Stimulated activated CD8-positive, alpha-beta memory T cell treated with anti-CD3 and anti-CD28 coated beads, Interleukin-15, amount 100 ng/mL, for 1 hour (primary cell): ENCODE data around the gene MATN3.
"Not testable (repeated sequence)": the region's sequence is repeated elsewhere in the genome, so short reads cannot be mapped to it uniquely, and the experiment has no call there.

Experiments used
- DNase-seq: peaks from one replicate; pipeline ENCODE4 v3.0.0-alpha.2; 2020; ENCODE audit warnings: low read depth

Gene MATN3, protein sequence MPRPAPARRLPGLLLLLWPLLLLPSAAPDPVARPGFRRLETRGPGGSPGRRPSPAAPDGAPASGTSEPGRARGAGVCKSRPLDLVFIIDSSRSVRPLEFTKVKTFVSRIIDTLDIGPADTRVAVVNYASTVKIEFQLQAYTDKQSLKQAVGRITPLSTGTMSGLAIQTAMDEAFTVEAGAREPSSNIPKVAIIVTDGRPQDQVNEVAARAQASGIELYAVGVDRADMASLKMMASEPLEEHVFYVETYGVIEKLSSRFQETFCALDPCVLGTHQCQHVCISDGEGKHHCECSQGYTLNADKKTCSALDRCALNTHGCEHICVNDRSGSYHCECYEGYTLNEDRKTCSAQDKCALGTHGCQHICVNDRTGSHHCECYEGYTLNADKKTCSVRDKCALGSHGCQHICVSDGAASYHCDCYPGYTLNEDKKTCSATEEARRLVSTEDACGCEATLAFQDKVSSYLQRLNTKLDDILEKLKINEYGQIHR

DNA sequence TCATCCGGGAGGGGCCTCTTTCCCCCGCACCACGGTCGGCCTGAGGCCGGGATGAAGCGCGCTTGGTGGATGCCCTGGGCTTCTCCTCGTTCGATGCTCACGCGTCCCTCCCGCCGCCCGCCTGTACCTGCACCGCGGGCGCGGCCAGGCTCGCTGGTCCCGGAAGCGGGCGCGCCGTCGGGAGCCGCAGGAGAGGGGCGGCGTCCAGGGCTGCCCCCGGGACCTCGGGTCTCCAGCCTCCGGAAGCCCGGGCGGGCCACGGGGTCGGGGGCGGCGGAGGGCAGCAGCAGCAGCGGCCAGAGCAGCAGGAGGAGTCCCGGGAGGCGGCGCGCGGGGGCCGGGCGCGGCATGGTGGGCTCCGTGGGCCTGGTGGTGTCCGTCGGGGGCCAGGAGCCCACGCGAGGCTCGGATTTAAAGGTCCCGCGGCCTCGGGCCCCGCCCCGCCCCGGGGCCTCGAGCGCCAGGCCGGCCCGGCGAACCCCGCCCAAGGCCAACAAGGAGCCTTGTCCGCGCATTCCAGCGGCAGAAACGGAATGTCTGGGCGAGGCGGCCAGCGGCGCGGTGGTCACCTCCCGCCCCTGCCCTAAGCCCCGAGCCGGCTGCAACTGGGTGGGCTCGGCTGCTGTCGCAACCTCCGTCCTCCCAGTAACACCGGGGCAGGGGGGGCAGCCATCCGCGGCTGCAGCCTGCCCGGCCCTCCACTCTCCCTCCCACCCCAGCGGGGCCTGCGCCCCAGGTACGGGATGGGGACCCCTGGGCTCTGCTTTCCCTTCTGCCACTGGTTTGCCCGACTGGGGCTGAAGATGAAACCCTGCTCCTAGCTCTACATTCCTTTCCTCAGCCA lies at the start of gene MATN3:
MATN3 (minus strand) TSS at position 387 of the 844 bp plus-strand sequence; CDS start at position 350, 37 bp downstream.
- DNase-seq, result no peak

DNA sequence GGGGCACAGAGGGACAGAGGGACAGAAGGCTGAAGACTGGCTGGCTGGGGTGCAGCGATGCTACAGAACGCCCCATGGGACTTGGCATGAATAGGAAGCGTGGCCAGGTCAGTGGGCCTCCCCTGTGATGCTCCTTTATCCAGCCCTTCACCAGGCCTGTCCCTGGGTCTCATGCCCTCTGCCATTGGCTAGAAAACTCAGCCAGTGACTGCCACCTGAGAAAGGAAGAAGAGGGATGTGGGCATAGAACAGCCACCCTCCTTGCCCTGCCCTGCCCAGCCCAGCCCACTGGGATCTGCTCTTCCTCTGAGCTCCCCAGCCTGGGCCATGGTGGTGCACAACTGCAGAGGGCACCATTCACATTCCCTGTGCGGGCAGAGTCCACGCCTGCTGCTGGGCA lies 49.5 kb upstream of the MATN3 start:
- DNase-seq, result no peak

DNA sequence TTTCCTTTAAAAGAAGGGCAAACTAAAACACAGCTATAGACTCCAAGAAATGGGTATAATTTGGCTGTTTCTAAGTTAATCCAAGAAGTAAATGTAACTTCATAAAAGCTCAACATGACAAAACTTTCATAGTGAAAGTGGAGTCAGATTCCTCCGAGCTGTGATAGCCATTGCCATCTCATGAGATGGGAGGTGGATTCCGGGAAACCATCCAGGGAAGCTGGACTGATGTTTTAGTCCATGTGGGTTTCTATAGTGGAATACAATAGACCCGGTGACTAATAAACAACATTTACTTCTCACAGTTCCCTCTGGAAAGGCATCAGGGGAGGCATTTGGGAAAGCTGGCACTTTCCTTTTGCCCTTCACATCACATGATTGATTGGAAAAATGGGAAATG lies 49.0 kb upstream of the MATN3 start:
- no peak for DNase-seq

DNA sequence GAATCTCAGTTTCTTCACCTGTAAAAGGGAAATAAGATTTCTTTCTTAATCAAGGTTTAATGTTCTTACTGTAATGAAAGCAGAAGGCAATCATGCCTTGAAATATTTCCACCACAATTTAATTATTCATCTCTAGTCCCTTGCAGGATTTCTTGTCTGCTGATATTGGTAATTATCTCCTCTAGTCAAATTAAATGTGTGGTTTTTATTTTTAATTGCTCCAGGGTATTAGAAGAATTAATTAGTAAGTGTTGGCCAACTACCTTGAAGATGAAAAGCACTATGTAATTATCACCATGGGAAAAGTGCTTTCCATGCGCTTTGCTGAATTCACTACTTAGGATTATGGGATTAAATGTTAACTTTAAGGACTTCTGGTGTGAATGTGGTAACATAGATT lies 47.6 kb upstream of the MATN3 start:
- DNase-seq, result no peak

DNA sequence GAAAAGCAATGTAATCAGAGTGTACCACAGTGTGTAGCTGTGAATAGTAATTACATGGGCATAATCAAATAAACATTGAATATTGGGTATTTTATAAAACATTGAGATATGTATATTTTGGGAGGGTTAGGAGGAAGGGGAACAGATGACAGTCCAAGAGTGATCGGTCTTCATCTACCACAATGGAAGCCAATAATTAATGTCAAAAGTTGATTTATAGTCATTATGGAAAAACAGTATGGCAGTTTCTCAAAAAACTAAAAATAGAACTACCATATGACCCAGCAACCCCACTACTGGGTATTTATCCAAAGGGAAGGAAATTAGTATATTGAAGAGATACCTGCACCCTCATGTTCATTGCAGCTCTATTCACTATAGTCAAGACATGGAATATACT lies 44.8 kb upstream of the MATN3 start:
- no peak for DNase-seq

DNA sequence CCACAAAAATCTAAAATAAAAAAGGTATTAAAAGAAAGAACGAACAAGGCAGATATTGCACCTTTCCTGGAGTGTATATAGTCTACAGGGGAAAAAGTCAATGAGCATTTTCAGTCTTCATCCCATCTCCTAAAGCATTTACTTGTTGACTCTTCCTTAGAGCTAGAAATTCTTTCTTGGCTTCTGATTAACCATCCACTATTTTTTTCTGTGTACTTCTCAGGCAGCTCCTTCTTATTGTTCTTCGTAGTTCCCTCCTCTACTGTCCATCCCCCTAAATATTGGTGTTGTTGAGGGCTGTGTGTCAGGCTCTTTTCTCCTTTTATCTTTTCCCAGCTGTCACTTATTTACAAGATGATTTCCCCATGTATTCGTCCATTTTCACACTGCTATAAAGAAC lies 42.5 kb upstream of the MATN3 start:
- no peak for DNase-seq

DNA sequence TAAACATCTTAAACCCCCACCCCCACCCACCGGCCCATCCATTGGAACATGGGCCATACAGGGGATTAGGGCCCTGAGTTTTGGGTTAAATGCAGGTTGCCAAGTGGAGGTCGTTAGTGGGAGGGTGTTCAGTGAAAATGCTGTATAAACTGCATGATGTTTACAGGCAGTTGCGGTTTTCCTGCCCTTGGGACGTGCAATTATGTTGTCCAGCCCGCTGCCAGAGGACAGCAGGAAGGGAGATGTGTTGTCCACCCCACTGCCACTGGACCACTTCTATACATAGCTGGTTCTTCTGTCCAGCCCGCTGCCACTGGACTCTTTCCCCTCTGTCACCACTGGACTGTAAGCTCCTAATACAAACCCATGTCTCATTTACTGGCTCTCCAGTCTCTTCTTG lies 41.7 kb upstream of the MATN3 start:
- DNase-seq, result no peak

DNA sequence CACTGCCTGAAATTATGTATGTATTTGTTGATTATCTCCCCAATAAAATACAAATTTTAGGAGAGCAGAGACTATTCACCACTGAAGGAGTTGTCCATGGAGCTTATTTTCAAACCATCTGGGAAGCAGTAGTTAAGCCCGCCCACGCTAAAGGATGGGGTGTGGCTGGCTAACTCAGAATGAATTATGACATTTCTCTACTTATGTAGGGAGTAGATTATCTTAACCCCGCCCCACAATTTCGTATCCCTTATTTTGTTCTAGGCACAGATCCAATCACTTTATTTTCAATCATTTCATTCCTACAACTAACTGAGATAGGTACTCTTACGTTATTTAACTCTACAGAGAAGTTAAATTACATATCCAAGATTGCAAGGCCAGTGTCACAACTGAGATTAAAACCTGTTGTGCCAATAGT lies 40.4 kb upstream of the MATN3 start:
- DNase-seq, result no peak

DNA sequence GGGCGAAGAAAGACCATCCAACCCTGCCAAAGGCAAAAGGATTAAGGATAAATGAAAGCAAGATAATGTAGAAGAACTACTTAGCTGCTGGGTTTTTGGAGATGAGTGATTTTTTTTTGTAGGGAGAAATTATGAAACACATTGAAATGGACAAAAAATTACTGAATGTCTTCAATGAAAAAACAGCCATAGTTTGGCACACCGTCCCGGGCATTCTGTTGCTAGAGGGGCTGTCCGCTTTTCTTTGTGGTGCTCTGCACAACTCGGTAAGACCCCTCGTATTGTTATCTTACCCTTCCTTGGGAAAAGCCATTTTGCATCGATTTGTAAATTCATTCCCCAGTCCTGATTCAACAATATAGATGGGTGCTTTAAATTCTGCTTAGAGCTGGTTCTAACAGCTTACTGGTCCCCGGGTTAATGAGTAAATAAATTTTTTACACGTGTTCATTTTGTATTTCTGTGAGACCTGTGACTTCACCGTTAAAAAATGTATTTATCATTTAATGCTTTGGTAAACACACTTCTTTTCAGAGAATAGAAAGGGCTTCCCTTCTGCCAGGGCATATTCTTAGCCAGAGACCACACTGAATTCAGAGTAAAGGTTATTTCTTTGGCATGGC lies 39.9 kb upstream of the MATN3 start:
- DNase-seq, result no peak

DNA sequence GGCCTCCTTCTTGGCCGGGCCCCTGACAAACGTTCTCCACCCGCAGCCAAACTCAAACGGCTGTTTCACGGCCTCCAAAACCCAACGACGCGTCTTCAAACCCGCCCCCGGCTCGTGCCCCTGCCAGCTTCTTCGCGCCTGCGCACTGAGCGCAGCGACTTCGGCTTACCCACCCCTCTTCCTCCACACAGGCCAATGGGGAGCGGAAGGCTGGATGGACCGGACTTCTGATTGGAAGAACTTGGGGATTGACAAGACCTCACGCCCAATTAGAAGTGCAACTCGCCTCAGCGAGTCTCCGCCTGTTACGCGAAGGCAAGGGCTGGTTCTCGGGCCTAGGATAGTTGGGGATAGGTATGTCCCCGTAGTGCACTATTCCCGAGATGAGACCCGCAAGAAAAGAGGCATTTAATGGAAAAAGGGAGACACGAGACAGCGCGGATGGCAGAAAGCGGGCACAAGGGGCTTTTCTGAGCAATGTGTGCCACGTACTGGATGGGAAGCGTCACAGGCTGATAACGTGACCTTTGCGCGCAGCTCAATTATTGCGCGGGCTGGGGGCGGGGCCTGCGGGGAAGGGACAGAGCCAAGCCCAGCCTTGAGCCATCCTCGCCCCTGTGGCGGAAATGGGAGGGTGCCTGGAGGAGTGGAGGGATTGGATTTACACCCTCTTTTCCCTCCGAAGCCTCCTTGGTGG lies 39.2 kb upstream of the MATN3 start, which contains the start of gene LAPTM4A:
LAPTM4A (minus strand) TSS at position 97 of the 697 bp plus-strand sequence. CDS start 108 bp downstream, outside the sequence.
- peak; percentile 93 for DNase-seq

DNA sequence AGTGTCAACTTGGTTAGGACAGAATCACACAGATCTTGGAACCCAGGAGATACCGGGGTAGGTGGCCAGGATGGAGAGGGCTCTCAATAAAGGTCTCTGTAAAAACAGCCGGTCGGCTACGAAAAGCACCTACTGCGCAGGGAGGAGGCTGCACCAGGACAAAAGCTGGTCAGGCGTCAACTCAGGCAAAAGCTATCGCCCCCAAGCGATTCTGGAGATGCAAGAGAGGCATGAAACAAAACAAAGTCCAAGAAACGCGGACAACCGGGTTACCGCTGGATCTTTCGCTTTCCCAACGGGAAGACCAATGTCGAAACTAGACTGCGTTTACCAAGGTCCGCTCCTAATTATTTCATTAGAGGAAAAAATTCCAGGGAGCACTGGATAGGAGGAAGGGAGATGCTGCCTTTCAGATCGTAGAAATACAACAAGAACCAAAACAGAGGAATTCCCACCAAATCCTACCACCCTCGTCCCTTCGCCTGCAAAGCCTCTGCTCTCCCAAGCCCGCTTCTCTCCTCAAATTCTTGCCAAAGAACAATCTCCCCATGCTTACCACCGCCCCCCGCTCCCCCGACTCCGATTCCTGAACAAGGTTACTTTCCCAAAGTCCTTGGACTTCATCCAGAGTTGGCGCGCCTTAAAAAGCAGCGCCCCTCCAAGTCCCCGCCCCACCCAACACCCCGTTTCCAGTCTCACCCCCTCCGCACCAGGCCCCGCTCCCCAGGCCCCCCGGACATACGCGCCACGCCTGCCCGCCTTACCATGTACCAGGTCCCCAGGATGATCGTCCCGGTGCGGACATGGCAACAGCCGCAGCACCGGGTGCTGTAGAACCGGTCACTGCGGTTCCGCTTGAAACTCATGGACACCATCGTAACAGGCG lies 38.4 kb upstream of the MATN3 start:
- DNase-seq, result no peak

DNA sequence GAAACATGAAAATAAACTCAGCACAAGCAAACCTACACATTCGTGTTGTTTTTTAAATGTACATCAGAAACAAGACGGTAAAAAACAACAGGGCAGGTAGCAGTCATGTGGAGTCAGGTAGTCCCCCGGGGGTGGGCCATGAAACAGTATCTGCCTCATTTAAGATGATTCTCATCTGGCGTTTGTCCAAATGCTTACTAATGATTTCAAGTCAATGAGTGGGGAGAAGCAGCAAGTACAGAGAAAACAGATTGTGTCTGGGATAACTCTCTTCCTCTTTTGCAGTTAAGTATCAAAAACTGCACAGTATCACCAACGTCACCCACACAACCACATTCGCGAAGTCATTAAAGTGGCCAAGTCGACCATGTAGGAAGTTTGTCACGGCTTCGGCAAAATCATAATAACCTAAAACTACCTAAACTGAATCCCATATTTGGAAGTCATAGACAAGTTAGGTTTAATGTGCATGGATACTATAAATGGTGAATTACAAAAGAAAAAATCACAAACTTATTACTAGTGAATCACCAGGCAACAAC lies 37.7 kb upstream of the MATN3 start:
- DNase-seq, result no peak

DNA sequence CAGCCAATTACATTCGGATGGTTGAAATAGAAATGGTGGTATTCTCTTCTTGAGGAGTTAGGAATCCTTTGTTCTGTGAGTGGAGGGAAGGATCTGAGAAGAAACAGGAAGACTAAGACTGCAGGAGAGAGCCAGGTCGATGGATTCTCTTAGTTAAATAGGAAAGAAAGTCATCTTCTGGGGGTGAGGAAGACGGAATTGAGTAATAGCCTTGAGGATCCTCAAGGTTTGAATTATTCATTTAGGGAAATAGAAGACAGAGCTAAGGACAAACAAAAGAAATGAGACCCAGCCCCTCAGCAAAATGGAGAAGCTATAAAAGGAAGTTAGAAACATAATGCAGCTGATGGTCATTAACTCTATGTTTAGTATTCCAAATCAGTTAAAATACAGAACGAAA lies 37.2 kb upstream of the MATN3 start:
- no peak for DNase-seq

DNA sequence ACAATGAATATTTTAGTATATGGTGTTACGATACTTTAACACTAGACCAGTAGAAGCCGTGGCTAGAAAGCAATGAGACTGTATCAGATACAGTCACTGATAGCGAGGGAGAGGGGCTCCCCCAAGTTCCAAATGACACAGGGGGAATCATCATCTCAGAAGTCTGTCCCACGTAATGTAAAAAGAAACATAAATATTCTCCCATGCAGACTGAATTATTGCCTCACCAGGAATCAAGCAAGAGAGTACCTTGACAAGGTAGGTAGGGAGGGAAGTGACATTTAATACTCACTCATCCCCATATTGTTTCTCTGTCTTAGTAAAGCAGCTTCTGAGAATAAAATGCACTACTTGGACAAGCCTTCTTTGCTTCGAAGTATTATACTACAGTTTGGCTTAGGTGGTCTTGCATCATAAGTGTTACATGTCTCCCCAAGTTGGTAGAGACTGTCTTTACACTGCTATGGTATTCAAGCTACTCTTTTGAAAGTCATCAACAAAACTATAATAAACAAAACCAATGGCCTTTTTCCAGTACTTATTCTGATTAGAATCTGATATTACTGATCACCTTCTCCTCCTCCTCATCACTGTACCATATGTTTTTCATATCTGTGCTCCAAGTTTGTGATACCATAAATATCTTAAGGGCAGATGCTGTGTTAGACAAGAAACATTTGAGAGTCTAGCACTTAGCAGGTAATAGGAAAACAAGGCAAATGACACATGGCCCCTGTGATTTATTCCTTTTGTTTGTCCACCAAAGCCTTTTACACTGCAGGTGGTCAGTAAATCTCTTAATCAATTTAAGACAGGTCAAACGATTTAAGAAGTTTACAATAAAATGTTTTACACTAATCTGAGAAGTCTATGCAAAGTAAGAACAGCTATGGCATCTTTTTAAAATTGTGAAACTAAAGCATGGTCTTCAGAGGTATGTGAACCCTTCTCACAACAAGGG lies 36.3 kb upstream of the MATN3 start:
- no peak for DNase-seq

DNA sequence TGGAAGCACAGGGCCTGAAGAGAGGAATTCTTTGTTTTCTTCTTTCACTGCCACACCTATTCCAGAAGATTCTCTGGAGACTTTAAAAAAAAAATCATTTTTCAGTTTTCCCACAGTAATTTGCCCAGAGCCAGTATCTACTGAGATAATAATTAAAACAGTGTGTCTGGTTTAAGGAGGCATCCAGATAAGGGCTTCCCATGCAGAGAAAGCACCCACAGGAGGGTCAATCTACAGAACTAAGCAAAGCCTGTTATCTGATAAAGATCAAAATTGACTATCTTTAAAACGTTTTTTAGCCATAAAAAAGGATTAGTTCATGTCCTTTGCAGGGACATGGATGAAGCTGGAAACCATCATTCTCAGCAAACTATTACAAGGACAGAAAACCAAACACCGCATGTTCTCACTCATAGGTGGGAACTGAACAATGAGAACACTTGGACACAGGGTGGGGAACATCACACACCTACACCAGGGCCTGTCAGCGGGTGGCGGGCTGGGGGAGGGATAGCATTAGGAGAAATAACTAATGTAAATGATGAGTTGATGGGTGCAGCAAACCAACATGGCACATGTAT lies 33.3 kb upstream of the MATN3 start:
- DNase-seq, result not testable (repeated sequence)

DNA sequence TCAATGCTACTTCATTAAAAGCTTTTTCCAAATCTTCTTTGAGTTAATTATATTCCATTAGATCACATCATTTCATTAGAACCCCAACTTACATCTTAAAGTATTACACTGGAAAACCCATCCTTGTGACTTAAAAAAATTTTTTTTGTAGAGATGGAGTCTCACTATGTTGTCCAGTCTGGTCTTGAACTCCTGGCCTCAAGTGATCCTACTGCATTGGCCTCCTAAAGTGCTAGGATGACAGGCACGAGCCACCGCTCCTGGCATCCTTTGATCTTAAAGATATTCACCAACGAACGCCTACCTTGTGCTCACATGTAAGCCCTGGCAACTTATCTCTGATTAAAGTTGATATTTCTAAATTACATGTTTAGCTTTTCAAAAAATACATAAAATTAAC lies 32.3 kb upstream of the MATN3 start:
- no peak for DNase-seq

DNA sequence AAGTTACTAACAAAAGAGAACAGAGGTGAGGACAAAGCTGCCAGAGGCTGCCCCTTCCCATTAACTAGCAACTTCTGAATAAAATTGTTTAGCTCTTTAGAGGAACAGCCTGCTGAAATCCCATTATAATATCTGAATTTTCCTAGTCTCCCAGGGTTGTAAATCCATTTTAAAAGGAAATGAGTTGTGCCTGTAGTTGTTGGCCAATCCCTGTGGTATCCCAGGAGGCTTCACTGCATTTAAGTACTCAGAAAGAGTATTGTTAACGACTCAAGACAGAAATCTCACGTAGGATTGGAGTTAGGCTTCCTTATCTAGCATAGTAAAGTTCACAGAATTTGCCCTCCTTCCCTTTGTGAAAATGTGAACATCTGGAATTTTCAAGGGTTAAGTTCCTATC lies 30.1 kb upstream of the MATN3 start:
- DNase-seq, result no peak

DNA sequence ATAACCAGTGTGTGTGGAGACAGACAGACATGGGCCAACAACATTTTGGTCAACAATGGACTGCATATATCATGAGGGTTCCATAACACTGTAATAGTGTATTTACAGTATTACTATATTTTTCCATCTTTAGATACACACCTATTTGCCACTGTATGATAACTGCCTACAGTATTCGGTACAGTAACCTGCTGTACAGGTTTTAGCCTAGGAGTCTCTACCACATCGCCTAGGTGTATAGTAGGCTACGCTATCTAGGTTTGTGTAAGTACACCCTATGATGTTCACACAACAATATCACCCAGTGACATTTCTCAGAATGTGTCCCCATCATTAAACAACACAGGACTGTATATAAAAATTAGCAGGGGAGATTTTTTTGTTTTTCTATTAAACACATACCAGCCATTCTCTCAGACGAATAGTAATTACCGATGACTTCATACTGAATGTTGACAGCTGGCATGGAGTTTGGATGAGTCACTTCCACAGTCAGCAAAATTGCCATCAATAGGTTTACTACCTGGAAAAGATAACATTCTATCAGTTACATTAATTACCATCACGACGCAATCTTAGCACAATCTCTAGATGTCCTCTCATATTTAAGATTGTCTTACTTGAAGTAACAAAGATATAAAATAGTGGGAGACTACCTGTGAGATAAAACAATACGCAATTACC lies 28.2 kb upstream of the MATN3 start:
- no peak for DNase-seq
